ENCODE data around the gene P2RY6. TPM values are rescaled to one million over a fixed set of nuclear protein-coding genes. Genes with fewer than 3 reads are reported as not detected.

Gene P2RY6
- total and polyA plus RNA-seq, 4 donors, result 0.50 to 1.4 (median 0.81) TPM

DNA sequence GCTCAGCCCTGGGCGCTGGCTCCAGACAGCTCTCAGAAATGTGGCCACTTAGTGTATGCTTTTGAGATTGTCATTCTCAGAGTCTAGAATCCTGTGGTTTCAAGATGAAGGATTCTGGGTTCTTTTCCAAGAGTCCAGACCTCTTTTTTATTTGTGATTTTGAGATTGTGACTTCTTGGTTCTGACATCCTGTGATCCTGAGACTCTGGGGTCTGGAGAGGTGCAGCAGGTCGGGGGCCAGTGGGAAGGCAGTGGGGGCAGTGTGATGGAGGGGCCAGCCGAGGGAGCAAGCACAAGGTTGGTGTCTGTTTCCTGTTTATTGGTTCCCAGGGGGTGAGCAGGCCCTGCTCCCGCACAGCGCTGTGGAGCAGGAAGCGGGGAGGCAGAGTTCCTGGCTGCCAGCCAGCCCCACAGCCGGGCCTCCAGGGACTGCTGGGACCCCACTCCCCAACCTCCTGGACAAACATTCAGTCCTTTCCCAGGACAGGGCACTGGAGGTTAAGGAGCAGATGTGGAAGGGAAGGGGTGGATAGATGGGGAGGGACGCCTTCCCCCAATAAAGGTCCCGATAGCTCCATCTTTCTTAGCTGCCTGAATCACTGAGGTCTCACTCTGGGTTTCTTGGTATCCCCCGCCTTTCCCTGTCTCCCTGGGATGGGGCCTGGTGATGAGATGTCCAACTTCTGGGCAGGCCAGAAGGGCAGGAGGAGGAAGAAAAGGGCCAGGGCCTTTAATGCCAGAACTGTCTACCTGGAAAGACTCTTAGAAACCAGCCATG, 49.7 kb downstream of the P2RY6 start:
- Histone ChIP-seq H3K9me3 (ENCODE audit: control insufficient read depth, insufficient read depth, low read length) (no peaks in the 10 kb centered on the region), H3K36me3 (ENCODE audit: control insufficient read depth, insufficient read depth, low read length) (peaks cover 22% of the 10 kb centered on the region), H3K27ac (ENCODE audit: low read depth, low read length) (peak overlapping the region; percentile 88), H3K4me1 (ENCODE audit: control insufficient read depth, insufficient read depth, low read length) (peaks cover 98% of the 10 kb centered on the region), H3K27me3 (ENCODE audit: control insufficient read depth, insufficient read depth, low read length) (no peaks in the 10 kb centered on the region), H3K4me3 (ENCODE audit: low read depth, low read length) (no peak overlapping the region)
- DNase-seq (ENCODE audit: low read depth in 4 of 6, low spot score in 6 of 6), result peak in 1 of 6 donors; percentile 76
- WGBS (ENCODE audit: insufficient coverage), result 28% methylated on average over 7 of the region's 10 CpGs

DNA sequence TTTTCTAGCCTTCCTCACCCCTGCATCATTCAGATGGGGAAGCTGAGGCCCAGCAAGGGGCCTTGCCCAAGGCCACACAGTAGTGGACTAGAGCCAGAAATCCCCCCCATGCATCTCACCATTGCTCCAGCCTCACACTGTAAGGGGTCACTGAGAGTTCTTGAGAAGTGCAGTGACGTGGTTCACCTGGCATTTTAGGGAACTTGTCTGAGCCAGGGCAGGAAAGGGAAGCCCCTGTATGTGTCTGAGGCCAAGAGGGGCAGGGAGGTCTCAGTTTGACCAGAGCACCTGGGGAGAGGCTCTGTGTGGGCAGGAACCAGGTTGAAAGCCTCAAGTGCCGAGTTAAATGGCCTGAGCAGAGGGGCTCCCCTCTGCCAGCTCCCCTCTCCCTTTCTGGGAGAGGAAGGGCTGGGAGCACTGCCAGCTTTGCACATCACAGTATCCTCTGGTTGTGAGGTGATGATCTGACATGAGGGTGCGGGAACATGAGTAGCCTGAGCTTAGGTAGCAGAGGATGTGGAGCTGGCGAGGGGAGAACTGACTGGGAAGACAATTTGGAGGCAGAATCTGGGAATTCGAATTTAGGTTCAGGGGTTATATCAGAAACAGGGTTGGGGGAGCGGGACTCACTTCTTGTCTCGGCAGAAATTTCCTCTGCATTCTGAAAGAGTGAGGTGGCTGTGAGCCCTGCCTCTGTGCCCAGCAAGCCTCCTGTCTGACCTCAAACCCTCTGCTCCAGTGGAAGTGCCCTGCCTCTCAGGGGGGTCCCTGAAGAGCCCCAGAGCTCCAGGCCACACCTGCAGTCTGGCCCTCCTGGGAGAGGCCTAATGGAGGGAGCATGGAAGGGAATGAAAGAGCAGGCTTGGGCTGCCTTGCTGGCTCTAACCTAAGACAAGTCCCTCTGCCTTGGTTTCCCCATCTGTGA, 50.5 kb downstream of the P2RY6 start:
- 59% methylated on average over 7 of the region's 7 CpGs for WGBS (ENCODE audit: insufficient coverage)
- no peak for DNase-seq (ENCODE audit: low read depth in 4 of 6, low spot score in 6 of 6)
- Histone ChIP-seq H3K27me3 (ENCODE audit: control insufficient read depth, insufficient read depth, low read length) (no peaks in the 10 kb centered on the region), H3K36me3 (ENCODE audit: control insufficient read depth, insufficient read depth, low read length) (peaks cover 22% of the 10 kb centered on the region), H3K9me3 (ENCODE audit: control insufficient read depth, insufficient read depth, low read length) (no peaks in the 10 kb centered on the region), H3K4me1 (ENCODE audit: control insufficient read depth, insufficient read depth, low read length) (peaks cover 98% of the 10 kb centered on the region), H3K4me3 (ENCODE audit: low read depth, low read length) (no peak overlapping the region), H3K27ac (ENCODE audit: low read depth, low read length) (peak overlapping the region; percentile 88)

DNA sequence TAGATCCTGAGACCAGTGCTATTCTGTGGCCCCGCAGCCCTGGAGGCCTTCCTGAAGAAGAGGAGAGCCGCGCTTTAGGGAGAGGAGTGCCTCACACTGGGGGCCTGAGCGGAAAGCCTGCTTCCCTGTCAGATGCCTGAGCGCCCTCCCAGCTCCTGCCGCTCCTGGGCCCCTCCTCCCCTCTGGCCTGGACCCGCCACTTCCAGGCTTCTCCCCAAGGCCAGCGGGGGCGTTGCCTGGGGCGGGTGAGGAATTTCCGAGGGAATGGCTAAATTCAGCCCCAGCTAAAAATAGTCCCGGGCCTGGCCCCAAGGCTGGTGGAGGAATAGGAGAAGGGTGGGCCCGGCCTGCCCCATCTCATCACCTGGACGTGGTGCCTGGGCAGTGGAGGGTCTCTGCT, 51.3 kb downstream of the P2RY6 start:
- peak overlapping the region; percentile 88 for H3K27ac ChIP-seq (ENCODE audit: low read depth, low read length)
- DNase-seq (ENCODE audit: low read depth in 4 of 6, low spot score in 6 of 6), result peak in 1 of 6 donors; percentile 76
- no peak overlapping the region for H3K4me3 ChIP-seq (ENCODE audit: low read depth, low read length)
- peaks cover 98% of the 10 kb centered on the region for H3K4me1 ChIP-seq (ENCODE audit: control insufficient read depth, insufficient read depth, low read length)
- 25% methylated on average over 12 of the region's 14 CpGs for WGBS (ENCODE audit: insufficient coverage)
- no peaks in the 10 kb centered on the region for H3K27me3 ChIP-seq (ENCODE audit: control insufficient read depth, insufficient read depth, low read length)
- H3K36me3 ChIP-seq (ENCODE audit: control insufficient read depth, insufficient read depth, low read length), result peaks cover 22% of the 10 kb centered on the region
- no peaks in the 10 kb centered on the region for H3K9me3 ChIP-seq (ENCODE audit: control insufficient read depth, insufficient read depth, low read length)

DNA sequence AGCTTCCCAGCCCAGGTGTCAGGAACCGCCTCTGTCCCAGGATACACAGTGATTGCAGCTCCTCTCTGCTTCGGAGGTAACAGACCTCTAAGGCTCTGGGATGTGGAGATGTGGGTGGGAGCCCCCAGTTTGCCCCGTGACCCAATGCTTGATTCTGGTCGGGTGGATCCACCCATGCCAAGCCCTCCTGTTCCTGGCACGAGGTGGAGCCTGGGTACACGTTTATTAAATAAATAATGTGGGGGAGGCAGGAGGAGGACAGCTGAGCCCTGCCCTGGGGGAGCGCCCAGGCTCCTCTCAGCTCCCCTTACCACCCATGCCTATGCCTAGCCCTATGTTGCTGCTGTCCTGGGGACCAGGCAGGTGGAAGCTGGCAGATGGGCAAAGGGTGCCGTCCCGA, 52.0 kb downstream of the P2RY6 start:
- Histone ChIP-seq H3K4me3 (ENCODE audit: low read depth, low read length) (no peak overlapping the region), H3K36me3 (ENCODE audit: control insufficient read depth, insufficient read depth, low read length) (peaks cover 20% of the 10 kb centered on the region), H3K9me3 (ENCODE audit: control insufficient read depth, insufficient read depth, low read length) (no peaks in the 10 kb centered on the region), H3K27me3 (ENCODE audit: control insufficient read depth, insufficient read depth, low read length) (no peaks in the 10 kb centered on the region), H3K4me1 (ENCODE audit: control insufficient read depth, insufficient read depth, low read length) (peaks cover 95% of the 10 kb centered on the region), H3K27ac (ENCODE audit: low read depth, low read length) (peak overlapping the region; percentile 88)
- 81% methylated on average over 7 of the region's 9 CpGs for WGBS (ENCODE audit: insufficient coverage)
- DNase-seq (ENCODE audit: low read depth in 4 of 6, low spot score in 6 of 6), result no peak

DNA sequence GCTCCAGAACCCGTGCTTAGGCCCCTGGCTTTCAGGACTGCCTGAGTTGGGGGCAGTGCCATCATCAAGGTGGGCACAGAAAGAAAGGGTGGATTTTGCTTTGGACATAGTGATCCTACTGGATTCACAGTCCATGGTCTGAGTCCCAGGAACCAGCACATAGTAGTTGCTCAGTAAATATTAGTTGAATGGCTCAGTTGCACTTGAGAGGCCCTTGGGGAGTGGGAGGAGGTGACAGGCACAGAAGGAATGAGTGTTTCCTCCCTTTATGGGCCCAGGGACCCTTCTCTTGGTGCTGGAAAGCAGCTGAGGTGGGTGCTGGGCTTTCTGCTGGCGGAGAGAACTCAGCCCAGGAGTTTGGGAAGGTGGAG, 52.5 kb downstream of the P2RY6 start:
- DNase-seq (ENCODE audit: low read depth in 4 of 6, low spot score in 6 of 6), result no peak
- 88% methylated on average over 1 of the region's 2 CpGs for WGBS (ENCODE audit: insufficient coverage)
- Histone ChIP-seq H3K4me3 (ENCODE audit: low read depth, low read length) (no peak overlapping the region), H3K27ac (ENCODE audit: low read depth, low read length) (peak overlapping the region; percentile 88), H3K27me3 (ENCODE audit: control insufficient read depth, insufficient read depth, low read length) (no peaks in the 10 kb centered on the region), H3K9me3 (ENCODE audit: control insufficient read depth, insufficient read depth, low read length) (no peaks in the 10 kb centered on the region), H3K4me1 (ENCODE audit: control insufficient read depth, insufficient read depth, low read length) (peaks cover 93% of the 10 kb centered on the region), H3K36me3 (ENCODE audit: control insufficient read depth, insufficient read depth, low read length) (peaks cover 18% of the 10 kb centered on the region)

DNA sequence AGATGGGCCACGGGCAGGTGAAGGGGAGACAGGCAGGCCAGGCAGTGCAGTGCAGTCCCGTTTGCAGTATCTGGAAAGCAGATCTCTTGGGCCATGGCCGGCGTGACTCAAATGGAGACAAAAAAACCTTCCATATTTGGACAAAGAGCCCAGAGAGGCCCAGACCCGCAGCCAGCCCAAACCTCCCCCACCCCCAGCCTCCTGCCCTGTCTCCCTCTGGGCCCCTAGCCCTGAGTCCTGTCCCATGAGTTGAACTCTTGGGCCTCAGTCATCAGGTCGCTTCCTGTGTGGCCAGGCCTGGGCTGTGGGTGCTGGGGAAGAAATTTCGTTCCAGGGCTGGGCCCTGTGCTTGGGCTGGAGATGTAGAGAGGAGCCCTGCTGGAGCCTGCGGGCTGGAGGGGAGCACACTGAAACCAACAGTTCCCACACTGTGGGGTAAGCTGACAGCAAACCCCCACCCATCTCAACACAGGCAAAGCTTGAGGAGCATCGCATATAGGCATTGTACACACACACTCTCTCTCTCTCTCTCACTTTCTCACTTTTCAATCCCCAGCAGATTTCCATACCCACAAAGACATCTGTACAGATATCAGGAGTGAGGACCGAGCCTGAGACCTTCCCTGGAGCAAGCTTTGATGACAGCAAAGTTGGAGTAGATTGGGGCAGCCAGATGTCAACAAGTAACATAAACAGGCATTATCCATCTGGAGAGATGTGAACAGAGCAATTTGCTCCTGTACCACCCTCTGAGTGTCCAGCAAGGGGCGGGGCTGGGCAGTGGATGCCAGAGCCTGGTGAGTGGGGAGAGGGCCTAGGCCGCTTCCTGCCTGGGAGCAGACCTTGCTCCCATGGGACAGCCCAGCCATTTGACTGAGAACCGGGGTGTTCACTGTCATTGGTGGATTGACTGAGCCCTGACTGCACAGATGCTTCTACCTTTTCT, 53.2 kb downstream of the P2RY6 start:
- WGBS (ENCODE audit: insufficient coverage), result 75% methylated on average over 8 of the region's 13 CpGs
- H3K36me3 ChIP-seq (ENCODE audit: control insufficient read depth, insufficient read depth, low read length), result peaks cover 17% of the 10 kb centered on the region
- peak in 1 of 6 donors; percentile 69 for DNase-seq (ENCODE audit: low read depth in 4 of 6, low spot score in 6 of 6)
- H3K9me3 ChIP-seq (ENCODE audit: control insufficient read depth, insufficient read depth, low read length), result no peaks in the 10 kb centered on the region
- H3K27ac ChIP-seq (ENCODE audit: low read depth, low read length), result peak overlapping the region; percentile 88
- no peak overlapping the region for H3K4me3 ChIP-seq (ENCODE audit: low read depth, low read length)
- no peaks in the 10 kb centered on the region for H3K27me3 ChIP-seq (ENCODE audit: control insufficient read depth, insufficient read depth, low read length)
- peaks cover 87% of the 10 kb centered on the region for H3K4me1 ChIP-seq (ENCODE audit: control insufficient read depth, insufficient read depth, low read length)

DNA sequence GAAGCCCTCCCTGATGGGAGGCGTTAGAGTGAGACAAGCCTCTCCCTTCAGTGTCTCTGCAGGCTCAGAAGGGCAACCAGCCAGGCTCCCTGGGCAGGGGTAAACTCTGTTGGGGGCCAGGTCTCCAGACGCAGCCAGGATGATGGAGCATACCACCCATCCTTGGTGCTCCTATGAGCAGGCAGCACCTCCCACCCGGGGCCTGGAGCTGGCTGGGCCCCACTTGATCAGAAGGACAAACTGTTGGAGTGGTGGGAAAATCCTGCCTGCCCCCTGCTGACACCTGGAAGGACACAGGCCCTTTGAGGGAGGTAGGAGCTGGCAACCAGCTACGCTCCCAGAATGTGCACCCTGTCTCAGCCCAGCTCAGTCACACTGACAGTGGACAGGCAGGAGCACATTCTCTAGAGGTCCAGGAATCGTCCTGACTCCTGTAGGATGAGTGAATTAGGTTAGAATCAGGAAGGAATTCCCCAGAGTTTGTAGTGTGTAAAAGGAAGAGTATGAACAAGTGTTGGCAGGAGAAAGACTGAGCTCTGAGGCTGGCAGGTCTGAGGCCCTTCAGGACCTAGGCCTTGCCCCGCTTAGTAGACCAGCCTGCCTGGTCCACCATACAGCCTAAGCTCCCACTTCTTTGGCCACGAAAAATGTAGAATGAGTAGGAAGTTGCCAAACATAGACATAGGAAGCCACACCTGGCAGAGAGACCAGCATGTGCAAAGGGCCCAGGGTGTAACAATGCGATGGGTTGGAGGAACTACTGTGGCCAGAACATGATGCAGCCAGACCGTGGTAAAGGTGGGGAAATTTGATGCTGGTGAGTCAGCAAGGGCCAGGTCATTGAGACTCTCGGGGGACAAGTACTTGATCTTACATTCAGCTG, 55.0 kb downstream of the P2RY6 start:
- no peak for DNase-seq (ENCODE audit: low read depth in 4 of 6, low spot score in 6 of 6)
- 75% methylated on average over 7 of the region's 10 CpGs for WGBS (ENCODE audit: insufficient coverage)
- Histone ChIP-seq H3K9me3 (ENCODE audit: control insufficient read depth, insufficient read depth, low read length) (no peaks in the 10 kb centered on the region), H3K4me3 (ENCODE audit: low read depth, low read length) (no peak overlapping the region), H3K4me1 (ENCODE audit: control insufficient read depth, insufficient read depth, low read length) (peaks cover 87% of the 10 kb centered on the region), H3K27ac (ENCODE audit: low read depth, low read length) (peak overlapping the region; percentile 64), H3K36me3 (ENCODE audit: control insufficient read depth, insufficient read depth, low read length) (peaks cover 17% of the 10 kb centered on the region), H3K27me3 (ENCODE audit: control insufficient read depth, insufficient read depth, low read length) (no peaks in the 10 kb centered on the region)

DNA sequence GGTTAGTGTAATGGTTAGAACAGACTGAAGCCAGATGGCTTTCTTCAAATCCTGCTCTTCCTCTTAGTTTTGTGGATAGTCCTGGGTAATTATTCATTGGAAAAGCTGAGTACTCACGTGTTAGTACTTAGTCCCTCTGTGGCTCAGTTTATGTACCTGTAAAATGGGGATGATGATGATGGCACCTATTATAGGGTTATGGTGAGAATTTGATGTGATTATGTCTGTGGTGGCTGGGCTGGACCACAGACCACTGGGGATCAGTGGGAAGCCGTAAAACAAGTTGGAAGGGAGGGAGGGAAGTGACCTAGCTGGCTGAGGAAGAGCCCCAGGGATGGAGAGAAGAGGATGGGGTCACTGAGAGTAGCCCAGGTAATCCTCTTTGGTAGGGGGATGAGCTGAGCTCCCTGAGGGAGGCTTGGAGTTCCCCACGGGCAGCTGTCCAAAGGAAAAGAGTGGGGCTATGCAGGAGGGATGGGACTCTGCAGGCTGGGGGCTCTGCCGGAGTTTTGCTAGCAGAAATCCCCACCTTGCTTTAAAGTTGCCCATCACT, 55.8 kb downstream of the P2RY6 start:
- Histone ChIP-seq H3K4me3 (ENCODE audit: low read depth, low read length) (no peak overlapping the region), H3K9me3 (ENCODE audit: control insufficient read depth, insufficient read depth, low read length) (no peaks in the 10 kb centered on the region), H3K27ac (ENCODE audit: low read depth, low read length) (no peak overlapping the region), H3K4me1 (ENCODE audit: control insufficient read depth, insufficient read depth, low read length) (peaks cover 86% of the 10 kb centered on the region), H3K36me3 (ENCODE audit: control insufficient read depth, insufficient read depth, low read length) (peaks cover 17% of the 10 kb centered on the region), H3K27me3 (ENCODE audit: control insufficient read depth, insufficient read depth, low read length) (no peaks in the 10 kb centered on the region)
- 68% methylated on average over 4 of the region's 4 CpGs for WGBS (ENCODE audit: insufficient coverage)
- no peak for DNase-seq (ENCODE audit: low read depth in 4 of 6, low spot score in 6 of 6)
